ENCODE results near the gene MXI1. TPM values are rescaled to one million over a fixed set of nuclear protein-coding genes. Genes with fewer than 3 reads are reported as not detected.

The MXI1 gene
- total RNA-seq, 1 donor from 2014 or later: 31.5 TPM

GRCh38 chr10:110284262-110284661 is 76.9 kb downstream of the MXI1 start:
- Histone ChIP-seq H3K4me1 (ENCODE audit: insufficient read depth, low read length) (peaks cover under 1% of the 10 kb centered on the region), H3K27ac (ENCODE audit: low read depth, low read length) (no peak overlapping the region), H4K20me1 (ENCODE audit: insufficient read depth, low read length) (no peaks in the 10 kb centered on the region), H2AFZ (ENCODE audit: low read depth, low read length) (no peak overlapping the region), H3K79me2 (ENCODE audit: insufficient read depth, low read length) (no peaks in the 10 kb centered on the region), H3K9me3 (ENCODE audit: insufficient read depth, low read depth, low read length) (no peaks in the 10 kb centered on the region), H3K4me2 (ENCODE audit: low read length) (no peak overlapping the region), H3K36me3 (ENCODE audit: insufficient read depth, low read length) (no peaks in the 10 kb centered on the region), H3K4me3 (ENCODE audit: insufficient read depth, low read depth, low read length) (no peak overlapping the region), H3K27me3 (ENCODE audit: insufficient read depth, low read length) (no peaks in the 10 kb centered on the region), H3K9ac (ENCODE audit: low read length) (no peak overlapping the region)
- FAIRE-seq (peak; percentile 5), DNase-seq (ENCODE audit: low read depth) (no peak)
- no peak for TF ChIP-seq CTCF (IDR thresholded peaks at IDR 0.05; ENCODE audit: insufficient read depth, low read depth, low read length)
- no peak for TF ChIP-seq EZH2 (IDR thresholded peaks at IDR 0.05; ENCODE audit: insufficient read depth, low read length)
- H3K4me3 Mint-ChIP-seq (ENCODE audit: unreplicated experiment): no peak overlapping the region
- no peak overlapping the region for H3K27ac Mint-ChIP-seq (ENCODE audit: unreplicated experiment)
- H3K27me3 Mint-ChIP-seq (ENCODE audit: low read depth, unreplicated experiment): no peaks in the 10 kb centered on the region
- H3K9me3 Mint-ChIP-seq (ENCODE audit: unreplicated experiment): no peaks in the 10 kb centered on the region
- H3K36me3 Mint-ChIP-seq (ENCODE audit: low read depth, unreplicated experiment): peaks cover 8% of the 10 kb centered on the region
- H3K4me1 Mint-ChIP-seq (ENCODE audit: low read depth, unreplicated experiment): peaks cover 7% of the 10 kb centered on the region

- Mint-ChIP-seq H3K9me3 (ENCODE audit: unreplicated experiment) (no peaks in the 10 kb centered on the region), H3K27ac (ENCODE audit: unreplicated experiment) (no peak overlapping the region), H3K4me3 (ENCODE audit: unreplicated experiment) (no peak overlapping the region), H3K4me1 (ENCODE audit: low read depth, unreplicated experiment) (peaks cover 6% of the 10 kb centered on the region), H3K27me3 (ENCODE audit: low read depth, unreplicated experiment) (no peaks in the 10 kb centered on the region), H3K36me3 (ENCODE audit: low read depth, unreplicated experiment) (peaks cover 6% of the 10 kb centered on the region)
- no peaks in the 10 kb centered on the region for H3K4me1 ChIP-seq (ENCODE audit: insufficient read depth, low read length)
- H3K9ac ChIP-seq (ENCODE audit: low read length): no peak overlapping the region
- no peak overlapping the region for H3K27ac ChIP-seq (ENCODE audit: low read depth, low read length)
- no peak overlapping the region for H2AFZ ChIP-seq (ENCODE audit: low read depth, low read length)
- no peak overlapping the region for H3K4me3 ChIP-seq (ENCODE audit: insufficient read depth, low read depth, low read length)
- H3K9me3 ChIP-seq (ENCODE audit: insufficient read depth, low read depth, low read length): no peaks in the 10 kb centered on the region
- TF ChIP-seq EZH2 (IDR thresholded peaks at IDR 0.05; ENCODE audit: insufficient read depth, low read length): no peak
- TF ChIP-seq CTCF (IDR thresholded peaks at IDR 0.05; ENCODE audit: insufficient read depth, low read depth, low read length): no peak
- FAIRE-seq (no peak), DNase-seq (ENCODE audit: low read depth) (no peak)
- no peak overlapping the region for H3K4me2 ChIP-seq (ENCODE audit: low read length)
- no peaks in the 10 kb centered on the region for H3K27me3 ChIP-seq (ENCODE audit: insufficient read depth, low read length)
- H3K36me3 ChIP-seq (ENCODE audit: insufficient read depth, low read length): peaks cover 4% of the 10 kb centered on the region
- H4K20me1 ChIP-seq (ENCODE audit: insufficient read depth, low read length): no peaks in the 10 kb centered on the region
- no peaks in the 10 kb centered on the region for H3K79me2 ChIP-seq (ENCODE audit: insufficient read depth, low read length)
Observed at GRCh38 chr10:110285501-110285900, 78.1 kb downstream of the MXI1 start.

DNA sequence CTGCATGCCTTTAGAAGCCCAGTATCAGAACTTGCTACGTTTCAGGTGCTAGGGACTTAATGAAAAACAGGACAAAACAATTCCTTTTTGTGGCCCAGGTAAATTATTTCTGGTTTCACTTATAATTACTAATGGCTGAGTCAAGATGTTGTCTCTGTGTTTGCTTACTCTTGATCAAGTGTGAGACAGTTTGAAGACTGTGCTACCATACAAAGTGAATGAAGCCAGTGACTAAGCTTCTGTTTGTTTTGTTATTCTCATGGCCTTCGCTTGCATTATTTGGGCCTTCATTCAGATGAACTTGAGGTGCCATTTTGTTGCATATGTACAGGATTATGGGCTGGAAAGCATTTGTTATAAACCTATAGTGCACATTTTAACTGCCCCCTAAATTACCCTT is 79.4 kb downstream of the MXI1 start:
- no peak overlapping the region for H3K4me2 ChIP-seq (ENCODE audit: low read length)
- H3K9ac ChIP-seq (ENCODE audit: low read length): no peak overlapping the region
- DNase-seq (ENCODE audit: low read depth) (no peak), FAIRE-seq (peak; percentile 34)
- Mint-ChIP-seq H3K4me3 (ENCODE audit: unreplicated experiment) (no peak overlapping the region), H3K9me3 (ENCODE audit: unreplicated experiment) (no peaks in the 10 kb centered on the region), H3K4me1 (ENCODE audit: low read depth, unreplicated experiment) (peaks cover 6% of the 10 kb centered on the region), H3K36me3 (ENCODE audit: low read depth, unreplicated experiment) (peaks cover 6% of the 10 kb centered on the region), H3K27ac (ENCODE audit: unreplicated experiment) (peak overlapping the region; percentile 66), H3K27me3 (ENCODE audit: low read depth, unreplicated experiment) (no peaks in the 10 kb centered on the region)
- TF ChIP-seq CTCF (IDR thresholded peaks at IDR 0.05; ENCODE audit: insufficient read depth, low read depth, low read length) (no peak), EZH2 (IDR thresholded peaks at IDR 0.05; ENCODE audit: insufficient read depth, low read length) (no peak)
- H3K4me3 ChIP-seq (ENCODE audit: insufficient read depth, low read depth, low read length): no peak overlapping the region
- H4K20me1 ChIP-seq (ENCODE audit: insufficient read depth, low read length): peaks cover 4% of the 10 kb centered on the region
- no peaks in the 10 kb centered on the region for H3K79me2 ChIP-seq (ENCODE audit: insufficient read depth, low read length)
- H2AFZ ChIP-seq (ENCODE audit: low read depth, low read length): no peak overlapping the region
- H3K36me3 ChIP-seq (ENCODE audit: insufficient read depth, low read length): peaks cover 11% of the 10 kb centered on the region
- no peaks in the 10 kb centered on the region for H3K4me1 ChIP-seq (ENCODE audit: insufficient read depth, low read length)
- H3K27ac ChIP-seq (ENCODE audit: low read depth, low read length): no peak overlapping the region
- no peaks in the 10 kb centered on the region for H3K27me3 ChIP-seq (ENCODE audit: insufficient read depth, low read length)
- H3K9me3 ChIP-seq (ENCODE audit: insufficient read depth, low read depth, low read length): no peaks in the 10 kb centered on the region
